Mesenchymal stem cell (in vitro differentiated cells and primary cell): ENCODE data around the gene GSTK1.

Experiments
- DNase-seq: peaks from one replicate; pipeline ENCODE4 v3.0.0-alpha.2; 2013
- H2AFZ ChIP-seq: one replicate; pipeline ENCODE4 v1.6.1; 2013; ENCODE audit warnings: low read depth, mild to moderate bottlenecking, control low read depth, inconsistent platforms, low read length, moderate library complexity
- H2AK5ac ChIP-seq: 2 replicates; pipeline ENCODE4 v1.6.1; 2013; ENCODE audit warnings: low read length, moderate library complexity, mild to moderate bottlenecking, inconsistent platforms; ENCODE audit not compliant: severe bottlenecking
- H2BK120ac ChIP-seq: one replicate; pipeline ENCODE4 v1.6.1; 2013; ENCODE audit warnings: low read depth, mild to moderate bottlenecking, inconsistent platforms, low read length, moderate library complexity
- H2BK12ac ChIP-seq, 2 experiments: one replicate each; pipeline ENCODE4 v1.6.1; 2013; ENCODE audit warnings: inconsistent platforms in 2 of 2, low read length in 2 of 2, mild to moderate bottlenecking in 2 of 2, moderate library complexity in 2 of 2, control low read depth in 1 of 2
- H2BK15ac ChIP-seq: one replicate; pipeline ENCODE4 v1.6.1; 2013; ENCODE audit warnings: mild to moderate bottlenecking, low read depth, inconsistent platforms; ENCODE audit not compliant: poor library complexity, severe bottlenecking
- H2BK5ac ChIP-seq: 2 replicates; pipeline ENCODE4 v1.6.1; 2013; ENCODE audit warnings: low read depth, mild to moderate bottlenecking, low read length, control low read depth, inconsistent platforms; ENCODE audit not compliant: poor library complexity, severe bottlenecking
- H3K14ac ChIP-seq, 2 experiments: one replicate each; pipeline ENCODE4 v1.6.1; 2013; ENCODE audit warnings: inconsistent platforms in 2 of 2, low read length in 2 of 2, control low read depth in 1 of 2, mild to moderate bottlenecking in 1 of 2, moderate library complexity in 1 of 2
- H3K18ac ChIP-seq, 2 experiments: one replicate each; pipeline ENCODE4 v1.6.1; 2013; ENCODE audit warnings: inconsistent platforms in 2 of 2, low read length in 2 of 2, control low read depth in 1 of 2, low read depth in 1 of 2, mild to moderate bottlenecking in 1 of 2
- H3K23ac ChIP-seq, 2 experiments: one replicate each; pipeline ENCODE4 v1.6.1; 2013; ENCODE audit warnings: inconsistent platforms in 2 of 2, low read length in 2 of 2, mild to moderate bottlenecking in 2 of 2, moderate library complexity in 2 of 2, control low read depth in 1 of 2
- H3K27ac ChIP-seq: 2 replicates; pipeline ENCODE4 v1.5.1; 2013; ENCODE audit warnings: mild to moderate bottlenecking, moderate library complexity, low read length, control low read depth, inconsistent platforms; ENCODE audit not compliant: poor library complexity, severe bottlenecking
- H3K27me3 ChIP-seq, 2 experiments: 2 replicates each; pipeline versions ENCODE4 v1.6.1 to v1.7.0; 2013; ENCODE audit warnings: low read length in 2 of 2, mild to moderate bottlenecking in 2 of 2, moderate library complexity in 2 of 2, control low read depth in 1 of 2, inconsistent platforms in 1 of 2; ENCODE audit not compliant: control insufficient read depth in 1 of 2, insufficient read depth in 1 of 2
- H3K36me3 ChIP-seq, 2 experiments: 2 replicates each; pipeline versions ENCODE4 v1.6.1 to v1.7.0; 2013; ENCODE audit warnings: low read length in 2 of 2, control low read depth in 1 of 2, inconsistent platforms in 1 of 2, low read depth in 1 of 2, mild to moderate bottlenecking in 1 of 2; ENCODE audit not compliant: insufficient read depth in 2 of 2, control insufficient read depth in 1 of 2
- H3K4ac ChIP-seq, 2 experiments: one replicate each; pipeline ENCODE4 v1.6.1; 2013; ENCODE audit warnings: inconsistent platforms in 2 of 2, low read length in 2 of 2, mild to moderate bottlenecking in 2 of 2, moderate library complexity in 2 of 2, control low read depth in 1 of 2, low read depth in 1 of 2
- H3K4me1 ChIP-seq: 2 replicates; pipeline ENCODE4 v1.6.1; 2013; ENCODE audit warnings: low read depth, low read length, control low read depth; ENCODE audit not compliant: control insufficient read depth, insufficient read depth
- H3K4me2 ChIP-seq: 2 replicates; pipeline ENCODE4 v1.6.1; 2013; ENCODE audit warnings: low read length, mild to moderate bottlenecking, inconsistent platforms; ENCODE audit not compliant: poor library complexity, severe bottlenecking
- H3K4me3 ChIP-seq, 2 experiments: 2 replicates each; pipeline versions ENCODE4 v1.5.1 to v1.7.0; 2013; ENCODE audit warnings: low read length in 2 of 2, mild to moderate bottlenecking in 2 of 2, control low read depth in 1 of 2, low read depth in 1 of 2; ENCODE audit not compliant: insufficient read depth in 1 of 2
- H3K79me1 ChIP-seq: replicated peaks from 2 replicates; pipeline ENCODE4 v1.6.1; 2013; ENCODE audit warnings: mild to moderate bottlenecking, control low read depth, low read length, inconsistent platforms; ENCODE audit not compliant: poor library complexity, severe bottlenecking
- H3K9ac ChIP-seq: 2 replicates; pipeline ENCODE4 v1.7.0; 2013; ENCODE audit warnings: mild to moderate bottlenecking, low read length, moderate library complexity
- H3K9me3 ChIP-seq: 2 replicates; pipeline ENCODE4 v1.7.0; 2013; ENCODE audit warnings: mild to moderate bottlenecking, low read length; ENCODE audit not compliant: control insufficient read depth
- H4K8ac ChIP-seq: one replicate; pipeline ENCODE4 v1.6.1; 2013; ENCODE audit warnings: inconsistent platforms, mild to moderate bottlenecking, low read length, moderate library complexity
- H4K91ac ChIP-seq: one replicate; pipeline ENCODE4 v1.6.1; 2013; ENCODE audit warnings: mild to moderate bottlenecking, low read length, inconsistent platforms
- WGBS: methylation state at CpG from one replicate; pipeline ENCODE4 v1.1.7; 2013; ENCODE audit warnings: mixed read lengths; 5-methylcytosine and 5-hydroxymethylcytosine counted together

Gene GSTK1

DNA sequence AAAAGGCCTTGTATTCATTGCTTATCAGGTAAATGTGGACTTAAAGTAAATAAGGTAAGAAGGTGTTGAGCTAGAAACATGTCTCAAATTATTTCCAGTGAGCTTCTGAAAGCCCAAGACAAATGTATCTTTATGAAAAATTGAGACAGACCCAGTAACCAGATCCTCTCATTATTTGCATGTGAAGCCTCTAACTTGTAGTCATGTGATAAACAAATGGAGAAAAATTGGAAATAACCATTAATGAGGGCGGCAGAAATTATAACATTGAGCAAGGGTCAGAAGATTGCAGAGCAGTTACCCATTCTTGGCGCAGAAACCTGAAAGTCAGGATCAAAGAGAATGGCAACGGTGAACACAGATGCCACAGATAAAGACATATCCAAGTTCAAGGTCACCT is 41.5 kb upstream of the GSTK1 start, which contains the start of gene TAS2R40:
TAS2R40 (plus strand) TSS at position 301 of the 400 bp plus-strand sequence; CDS start at position 343, 42 bp downstream.
- H3K23ac ChIP-seq: no peak within 1 kb of the TSS
- H2BK120ac ChIP-seq: no peak within 1 kb of the TSS
- no peak within 1 kb of the TSS for H2BK12ac ChIP-seq
- H3K18ac ChIP-seq: no peak within 1 kb of the TSS
- H3K4ac ChIP-seq: no peak within 1 kb of the TSS
- no peaks in the 10 kb centered on the region for H3K4me1 ChIP-seq
- no peaks in the 10 kb centered on the region for H3K79me1 ChIP-seq
- DNase-seq: no peak
- H2BK5ac ChIP-seq: no peak within 1 kb of the TSS
- no peak within 1 kb of the TSS for H4K8ac ChIP-seq
- no peak within 1 kb of the TSS for H2BK15ac ChIP-seq
- no peaks in the 10 kb centered on the region for H3K36me3 ChIP-seq
- H3K27ac ChIP-seq: no peak within 1 kb of the TSS
- H3K27me3 ChIP-seq: peaks cover 34 to 45% of the 10 kb centered on the region in 2 experiments
- no peak within 1 kb of the TSS for H4K91ac ChIP-seq
- no peaks in the 10 kb centered on the region for H3K9me3 ChIP-seq
- 93% methylated on average over 3 of the region's 3 CpGs for WGBS
- H3K14ac ChIP-seq: no peak within 1 kb of the TSS
- H2AFZ ChIP-seq: no peak within 1 kb of the TSS
- H2AK5ac ChIP-seq: no peak within 1 kb of the TSS
- H3K4me2 ChIP-seq: no peak within 1 kb of the TSS
- no peak within 1 kb of the TSS for H3K4me3 ChIP-seq
- H3K9ac ChIP-seq: no peak within 1 kb of the TSS

DNA sequence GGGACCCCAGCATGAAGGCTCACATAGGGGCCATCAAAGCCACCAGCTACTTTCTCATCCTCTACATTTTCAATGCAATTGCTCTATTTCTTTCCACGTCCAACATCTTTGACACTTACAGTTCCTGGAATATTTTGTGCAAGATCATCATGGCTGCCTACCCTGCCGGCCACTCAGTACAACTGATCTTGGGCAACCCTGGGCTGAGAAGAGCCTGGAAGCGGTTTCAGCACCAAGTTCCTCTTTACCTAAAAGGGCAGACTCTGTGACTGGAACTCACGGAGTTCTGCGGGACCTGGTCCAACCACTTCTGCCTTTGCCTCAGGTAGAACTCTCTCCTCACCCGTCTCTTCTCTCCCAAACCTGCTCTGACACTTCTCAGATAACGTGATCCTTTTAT is 40.5 kb upstream of the GSTK1 start:
- Histone ChIP-seq H3K4me3 (no peak overlapping the region), H3K79me1 (no peaks in the 10 kb centered on the region), H3K14ac (no peak overlapping the region), H4K91ac (no peak overlapping the region), H2AK5ac (no peak overlapping the region), H3K36me3 (no peaks in the 10 kb centered on the region), H3K9ac (no peak overlapping the region), H3K9me3 (no peaks in the 10 kb centered on the region), H2BK5ac (no peak overlapping the region), H3K27me3 (peaks cover 31 to 45% of the 10 kb centered on the region in 2 experiments), H4K8ac (no peak overlapping the region), H3K27ac (no peak overlapping the region), H2AFZ (no peak overlapping the region), H3K4me1 (no peaks in the 10 kb centered on the region), H2BK12ac (no peak overlapping the region), H3K18ac (no peak overlapping the region), H3K4ac (no peak overlapping the region), H3K23ac (no peak overlapping the region), H3K4me2 (no peak overlapping the region), H2BK120ac (no peak overlapping the region), H2BK15ac (no peak overlapping the region)
- 75% methylated on average over 4 of the region's 7 CpGs for WGBS
- DNase-seq: no peak

DNA sequence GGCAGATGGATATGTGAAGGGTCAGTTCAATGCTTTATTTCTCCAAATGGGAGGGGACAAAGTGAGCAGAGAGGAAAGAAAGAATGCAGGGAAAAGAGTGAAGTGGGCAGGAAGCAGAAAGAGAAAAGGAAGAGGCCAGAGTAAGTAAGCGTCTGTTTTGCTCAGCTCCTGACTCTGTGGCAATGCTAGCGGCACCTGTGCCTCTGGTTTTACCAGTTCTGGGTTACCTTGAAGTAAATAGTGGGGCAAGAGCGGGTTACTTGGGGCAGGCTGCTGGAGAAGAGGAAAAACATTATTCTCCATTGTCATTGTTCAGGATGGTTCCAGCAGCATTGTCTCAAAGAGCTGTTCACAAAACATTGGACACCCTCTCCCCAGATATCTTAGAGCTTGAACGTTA is 39.5 kb upstream of the GSTK1 start:
- H3K4me2 ChIP-seq: no peak overlapping the region
- H4K91ac ChIP-seq: no peak overlapping the region
- no peak for DNase-seq
- WGBS: 87% methylated on average over 3 of the region's 4 CpGs
- H3K9ac ChIP-seq: no peak overlapping the region
- no peak overlapping the region for H2AFZ ChIP-seq
- H2BK120ac ChIP-seq: no peak overlapping the region
- H3K4me3 ChIP-seq: no peak overlapping the region
- H3K4ac ChIP-seq: no peak overlapping the region
- H2AK5ac ChIP-seq: no peak overlapping the region
- H3K23ac ChIP-seq: no peak overlapping the region
- no peaks in the 10 kb centered on the region for H3K36me3 ChIP-seq
- no peak overlapping the region for H3K14ac ChIP-seq
- no peak overlapping the region for H3K18ac ChIP-seq
- no peaks in the 10 kb centered on the region for H3K79me1 ChIP-seq
- H3K9me3 ChIP-seq: no peaks in the 10 kb centered on the region
- no peak overlapping the region for H2BK12ac ChIP-seq
- H3K4me1 ChIP-seq: no peaks in the 10 kb centered on the region
- H4K8ac ChIP-seq: no peak overlapping the region
- H3K27ac ChIP-seq: no peak overlapping the region
- H3K27me3 ChIP-seq: peaks cover 28 to 42% of the 10 kb centered on the region in 2 experiments
- H2BK15ac ChIP-seq: no peak overlapping the region
- no peak overlapping the region for H2BK5ac ChIP-seq

DNA sequence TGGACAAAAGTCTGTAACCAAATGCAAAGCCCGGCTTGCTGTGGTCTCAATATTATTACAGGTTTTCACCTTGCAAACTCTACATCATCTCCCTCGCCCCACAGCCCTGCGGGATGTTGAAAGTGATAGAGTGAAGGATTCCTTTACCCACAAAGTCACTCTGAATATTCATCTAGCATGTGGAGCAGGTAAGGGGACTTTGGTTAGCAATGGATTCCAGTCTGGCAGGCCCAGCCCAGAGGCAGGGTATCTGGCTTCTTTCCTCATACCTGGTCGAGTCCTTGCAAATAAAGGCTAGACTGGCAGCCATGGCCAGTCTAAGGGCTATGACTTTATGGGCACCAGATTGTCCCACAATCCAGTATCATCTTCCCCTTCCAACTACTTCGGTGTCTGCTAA is 38.2 kb upstream of the GSTK1 start:
- 84% methylated on average over 1 of the region's 5 CpGs for WGBS
- Histone ChIP-seq H3K23ac (no peak overlapping the region), H3K27me3 (peaks cover 28 to 37% of the 10 kb centered on the region in 2 experiments), H2BK15ac (no peak overlapping the region), H3K4me3 (no peak overlapping the region), H3K4me1 (no peaks in the 10 kb centered on the region), H4K91ac (no peak overlapping the region), H3K9ac (no peak overlapping the region), H2BK12ac (no peak overlapping the region), H3K18ac (no peak overlapping the region), H3K36me3 (no peaks in the 10 kb centered on the region), H3K79me1 (no peaks in the 10 kb centered on the region), H3K14ac (no peak overlapping the region), H2AK5ac (no peak overlapping the region), H2AFZ (no peak overlapping the region), H3K9me3 (no peaks in the 10 kb centered on the region), H3K27ac (no peak overlapping the region), H3K4me2 (no peak overlapping the region), H2BK5ac (no peak overlapping the region), H2BK120ac (no peak overlapping the region), H4K8ac (no peak overlapping the region), H3K4ac (no peak overlapping the region)
- no peak for DNase-seq
